ENCODE measurements around the gene SP6. TPM values are rescaled to one million over a fixed set of nuclear protein-coding genes. Genes with fewer than 3 reads are reported as not detected.

Gene SP6
- total RNA-seq, 1 donor from 2014 or later, result 0.05 TPM

DNA sequence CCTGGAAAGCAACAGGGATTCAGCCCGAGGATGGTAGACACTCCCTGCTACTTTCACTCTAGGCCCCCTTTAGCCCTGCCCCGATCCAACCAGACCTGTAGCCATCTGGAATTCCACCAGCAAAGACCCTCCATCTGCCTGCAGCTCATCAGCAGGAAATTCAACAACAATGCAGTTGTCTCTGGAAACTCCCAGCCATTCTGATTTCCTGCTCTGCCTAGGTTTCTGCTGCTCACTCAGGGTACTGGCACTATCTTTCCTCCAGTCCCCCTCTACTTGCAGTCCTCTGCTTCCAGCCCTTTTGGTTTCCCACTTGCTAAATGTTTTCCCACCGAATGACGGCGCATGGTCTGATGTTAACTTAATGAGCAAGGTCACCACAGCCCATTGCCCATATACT, 2.7 kb upstream of the SP6 start:
- H3K27ac Mint-ChIP-seq, result no peak overlapping the region
- no peaks in the 10 kb centered on the region for H3K36me3 Mint-ChIP-seq (ENCODE audit: low read depth)
- DNase-seq, result no peak
- H3K4me3 Mint-ChIP-seq, result no peak overlapping the region
- H3K9me3 Mint-ChIP-seq, result no peaks in the 10 kb centered on the region
- intact Hi-C loops (cut with micrococcal nuclease), result no loop called here
- H3K4me1 Mint-ChIP-seq, result peaks cover 24% of the 10 kb centered on the region
- peaks cover 86% of the 10 kb centered on the region for H3K27me3 Mint-ChIP-seq

DNA sequence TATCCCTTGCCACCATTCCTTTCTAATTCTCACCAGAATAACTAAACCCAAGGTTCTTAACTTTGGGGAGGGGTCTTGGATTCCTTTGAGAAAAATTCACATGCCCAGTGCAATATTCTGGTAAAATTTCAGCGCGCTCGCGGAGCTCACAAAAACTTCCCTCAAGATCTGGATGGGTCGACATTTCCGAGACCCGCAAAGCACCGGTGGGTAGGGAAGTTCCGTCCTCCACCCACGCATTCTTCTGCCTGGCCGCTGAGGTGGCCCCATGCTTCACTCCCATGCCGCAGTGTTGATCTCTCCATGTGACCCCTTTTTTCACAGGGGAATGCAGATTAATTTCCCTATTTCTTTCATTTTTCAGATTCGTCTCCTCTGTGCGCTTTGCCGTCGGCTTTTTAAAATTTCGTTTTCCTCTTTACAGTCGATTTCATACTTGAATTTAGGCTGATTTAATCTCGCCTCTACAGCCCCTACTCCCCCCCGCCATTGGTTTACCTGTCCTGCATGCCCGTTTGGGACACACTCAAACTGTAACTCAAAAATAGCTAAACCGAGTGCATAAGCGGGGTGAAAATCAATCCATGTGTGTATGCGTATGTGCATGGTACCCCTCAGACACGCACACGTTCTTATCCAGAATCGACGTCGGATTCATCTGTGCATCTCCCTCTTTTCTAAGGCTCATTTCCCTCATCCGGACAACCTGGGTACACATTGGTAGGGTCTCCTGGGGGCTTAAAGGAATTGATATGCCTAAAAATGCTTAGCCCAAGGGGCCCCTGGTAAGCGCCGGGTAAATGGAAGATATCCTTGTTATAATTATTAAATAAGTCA, 1.4 kb upstream of the SP6 start:
- peaks cover 83% of the 10 kb centered on the region for H3K27me3 Mint-ChIP-seq
- no peak overlapping the region for H3K27ac Mint-ChIP-seq
- H3K4me1 Mint-ChIP-seq, result peaks cover 24% of the 10 kb centered on the region
- peak overlapping the region; percentile 64 for H3K4me3 Mint-ChIP-seq
- no peak for DNase-seq
- H3K9me3 Mint-ChIP-seq, result no peaks in the 10 kb centered on the region
- intact Hi-C loops (cut with micrococcal nuclease), result no loop called here
- no peaks in the 10 kb centered on the region for H3K36me3 Mint-ChIP-seq (ENCODE audit: low read depth)

DNA sequence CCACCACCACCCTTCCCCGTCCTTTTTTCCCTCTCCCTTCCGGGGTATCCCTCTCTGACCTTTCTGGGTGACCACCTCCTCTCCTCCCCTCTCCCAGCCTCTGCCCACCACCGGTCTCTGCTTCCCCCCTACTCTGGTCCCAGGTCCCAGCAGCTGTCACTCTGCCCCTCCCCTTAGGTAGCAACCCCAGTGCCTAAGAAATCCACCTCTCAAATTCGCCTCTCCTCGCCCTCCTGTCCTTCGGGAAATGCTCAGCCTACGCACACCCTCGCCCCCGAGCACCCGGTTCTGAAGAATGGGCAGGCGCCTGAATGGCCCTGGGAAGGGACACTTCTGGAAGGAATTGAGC, 775 bp upstream of the SP6 start:
- H3K36me3 Mint-ChIP-seq (ENCODE audit: low read depth), result no peaks in the 10 kb centered on the region
- peak overlapping the region; percentile 64 for H3K4me3 Mint-ChIP-seq
- intact Hi-C loops (cut with micrococcal nuclease), result no loop called here
- no peak overlapping the region for H3K27ac Mint-ChIP-seq
- H3K4me1 Mint-ChIP-seq, result peaks cover 27% of the 10 kb centered on the region
- no peaks in the 10 kb centered on the region for H3K9me3 Mint-ChIP-seq
- peaks cover 85% of the 10 kb centered on the region for H3K27me3 Mint-ChIP-seq
- DNase-seq, result no peak

DNA sequence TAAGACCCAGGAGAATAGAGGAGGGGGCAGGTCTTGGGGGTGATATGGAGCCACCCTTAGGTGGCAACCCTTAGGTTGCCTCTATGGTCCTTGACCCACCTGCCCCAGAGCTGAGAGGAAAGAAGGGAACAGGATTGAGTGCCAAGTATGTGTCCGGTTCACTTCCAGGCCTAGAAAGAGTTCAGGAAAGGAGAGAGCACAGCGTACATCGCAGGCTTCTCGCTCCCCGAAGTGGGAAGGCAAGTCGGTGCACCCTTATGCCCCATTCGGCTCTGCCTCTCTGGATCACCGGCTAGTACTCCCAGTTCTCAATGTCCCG, 631 bp downstream of the SP6 start:
- DNase-seq, result no peak
- intact Hi-C loops (cut with micrococcal nuclease), result no loop called here
- H3K36me3 Mint-ChIP-seq (ENCODE audit: low read depth), result no peaks in the 10 kb centered on the region

DNA sequence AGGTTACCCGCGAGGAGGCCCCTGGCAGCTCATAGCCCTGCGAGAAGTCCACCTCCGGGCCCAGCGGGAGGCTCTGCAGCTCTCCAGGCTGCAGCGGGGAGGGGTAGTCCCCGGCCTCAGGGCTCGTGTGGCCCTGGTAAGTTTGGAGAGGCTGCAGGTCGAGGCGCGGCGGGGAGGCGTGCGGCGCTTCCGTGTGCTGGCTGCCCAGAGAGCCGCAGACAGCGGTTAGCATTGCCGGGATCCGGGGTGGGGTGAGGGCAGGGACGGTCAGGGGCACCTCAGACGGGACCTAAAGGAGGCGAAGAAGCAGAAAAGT, 2.8 kb downstream of the SP6 start:
- Mint-ChIP-seq H3K4me1 (peaks cover 20% of the 10 kb centered on the region), H3K4me3 (no peak overlapping the region), H3K36me3 (ENCODE audit: low read depth) (no peaks in the 10 kb centered on the region), H3K27me3 (peaks cover 75% of the 10 kb centered on the region), H3K27ac (no peak overlapping the region), H3K9me3 (no peaks in the 10 kb centered on the region)
- intact Hi-C loops (cut with micrococcal nuclease), result no loop called here
- DNase-seq, result no peak

More for the DNA sequence above, 631 bp downstream of the SP6 start:
- Mint-ChIP-seq H3K9me3 (no peaks in the 10 kb centered on the region), H3K4me3 (peak overlapping the region; percentile 55), H3K27ac (no peak overlapping the region), H3K4me1 (peaks cover 27% of the 10 kb centered on the region), H3K27me3 (peaks cover 84% of the 10 kb centered on the region)

DNA sequence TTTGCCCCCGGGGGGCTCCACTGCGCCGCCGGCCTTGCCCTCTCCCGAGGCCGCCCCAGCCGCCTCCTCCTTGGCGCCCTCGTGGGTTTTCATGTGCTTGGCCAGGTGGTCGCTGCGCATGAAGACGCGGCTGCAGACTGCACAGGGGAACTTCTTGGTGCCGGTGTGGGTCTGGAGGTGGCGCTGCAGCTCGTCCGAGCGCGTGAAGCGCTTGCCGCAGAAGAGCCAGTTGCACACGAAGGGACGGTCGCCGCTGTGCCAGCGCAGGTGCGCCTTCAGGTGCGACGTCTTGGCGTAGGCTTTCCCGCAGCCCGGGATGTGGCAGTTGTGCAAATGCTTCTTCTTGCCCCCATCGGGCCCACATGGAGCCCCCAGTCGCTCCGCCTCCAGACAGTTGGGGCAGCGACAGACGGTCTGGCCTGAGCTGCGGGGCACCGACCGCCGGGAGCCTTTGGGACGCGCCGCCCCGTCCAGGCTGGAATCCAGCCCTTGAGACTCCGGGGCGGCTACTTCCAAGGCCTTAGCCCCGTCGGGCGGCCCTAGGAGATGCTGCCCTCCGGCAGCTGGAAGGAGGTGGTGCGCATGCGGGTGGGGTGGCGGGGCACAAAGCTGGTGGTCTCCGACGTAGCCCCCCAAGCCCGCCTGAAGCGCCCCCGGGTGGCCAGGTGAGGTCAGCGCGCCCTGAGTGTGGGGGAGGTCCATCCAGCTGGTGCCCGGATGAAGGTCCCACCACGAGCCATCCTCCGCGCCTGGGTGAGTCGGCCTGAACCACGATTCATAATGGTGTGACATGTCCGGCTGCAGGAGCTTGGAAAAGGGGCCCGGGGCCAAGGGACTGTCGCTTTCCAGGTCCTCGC, 3.4 kb downstream of the SP6 start:
- intact Hi-C loops (cut with micrococcal nuclease), result no loop called here
- no peak overlapping the region for H3K27ac Mint-ChIP-seq
- no peak overlapping the region for H3K4me3 Mint-ChIP-seq
- H3K9me3 Mint-ChIP-seq, result no peaks in the 10 kb centered on the region
- no peaks in the 10 kb centered on the region for H3K36me3 Mint-ChIP-seq (ENCODE audit: low read depth)
- H3K4me1 Mint-ChIP-seq, result peaks cover 22% of the 10 kb centered on the region
- H3K27me3 Mint-ChIP-seq, result peaks cover 69% of the 10 kb centered on the region
- DNase-seq, result peak; percentile 75

DNA sequence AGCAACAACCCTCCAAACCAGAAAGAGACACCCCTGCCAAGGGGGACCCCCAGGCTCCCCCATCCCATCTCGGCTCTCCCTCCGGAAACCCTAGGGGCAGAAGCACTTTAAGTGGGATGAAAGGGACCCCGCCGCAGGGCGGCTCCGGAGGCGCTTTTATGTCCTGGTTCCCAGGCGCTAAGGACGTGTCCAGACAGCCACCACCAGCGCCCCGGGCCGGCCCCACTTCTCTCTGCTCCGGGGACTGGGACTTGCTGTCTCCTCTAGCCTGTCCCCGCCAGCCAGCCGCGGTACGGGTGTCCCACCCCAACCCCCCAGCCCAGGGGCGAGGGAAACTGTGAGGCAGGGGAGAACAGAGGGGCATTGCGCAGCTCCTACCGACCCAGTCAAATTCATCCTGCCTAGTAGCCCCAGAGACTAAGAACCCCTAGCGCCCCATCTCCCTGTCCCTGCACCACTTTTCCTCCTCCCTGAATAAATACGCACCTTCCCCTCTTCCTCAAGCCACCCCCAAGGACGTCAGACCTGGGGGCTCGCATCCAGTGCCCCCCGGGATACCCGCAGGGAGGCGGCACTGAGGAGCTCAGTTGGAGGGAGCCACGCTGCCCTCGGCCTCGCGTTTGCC, 4.1 kb downstream of the SP6 start:
- no peak overlapping the region for H3K4me3 Mint-ChIP-seq
- DNase-seq, result no peak
- peaks cover 62% of the 10 kb centered on the region for H3K27me3 Mint-ChIP-seq
- intact Hi-C loops (cut with micrococcal nuclease), result no loop called here
- H3K27ac Mint-ChIP-seq, result no peak overlapping the region
- no peaks in the 10 kb centered on the region for H3K36me3 Mint-ChIP-seq (ENCODE audit: low read depth)
- peaks cover 22% of the 10 kb centered on the region for H3K4me1 Mint-ChIP-seq
- H3K9me3 Mint-ChIP-seq, result no peaks in the 10 kb centered on the region

DNA sequence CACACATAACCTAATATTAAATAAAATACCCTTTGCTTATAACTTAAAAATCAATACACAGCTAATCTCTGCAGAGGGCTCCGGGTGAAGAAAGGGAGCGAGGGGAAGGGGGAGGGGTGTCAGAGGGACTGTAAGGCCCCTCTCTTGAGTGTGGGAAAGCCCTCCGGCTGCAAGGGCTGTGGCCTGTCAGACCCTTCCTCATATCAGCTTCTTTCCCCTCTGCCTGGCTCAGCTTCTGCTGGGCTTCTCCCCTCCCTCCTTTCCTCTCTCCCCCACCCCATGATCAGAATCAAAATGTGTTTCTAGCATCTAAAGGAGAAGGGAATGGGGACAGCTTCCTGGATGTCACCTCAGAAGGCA, 5.3 kb downstream of the SP6 start:
- Mint-ChIP-seq H3K9me3 (no peaks in the 10 kb centered on the region), H3K36me3 (ENCODE audit: low read depth) (peaks cover 2% of the 10 kb centered on the region), H3K27ac (no peak overlapping the region), H3K27me3 (peaks cover 57% of the 10 kb centered on the region), H3K4me1 (peaks cover 26% of the 10 kb centered on the region), H3K4me3 (no peak overlapping the region)
- no peak for DNase-seq
- intact Hi-C loops (cut with micrococcal nuclease), result no loop called here

DNA sequence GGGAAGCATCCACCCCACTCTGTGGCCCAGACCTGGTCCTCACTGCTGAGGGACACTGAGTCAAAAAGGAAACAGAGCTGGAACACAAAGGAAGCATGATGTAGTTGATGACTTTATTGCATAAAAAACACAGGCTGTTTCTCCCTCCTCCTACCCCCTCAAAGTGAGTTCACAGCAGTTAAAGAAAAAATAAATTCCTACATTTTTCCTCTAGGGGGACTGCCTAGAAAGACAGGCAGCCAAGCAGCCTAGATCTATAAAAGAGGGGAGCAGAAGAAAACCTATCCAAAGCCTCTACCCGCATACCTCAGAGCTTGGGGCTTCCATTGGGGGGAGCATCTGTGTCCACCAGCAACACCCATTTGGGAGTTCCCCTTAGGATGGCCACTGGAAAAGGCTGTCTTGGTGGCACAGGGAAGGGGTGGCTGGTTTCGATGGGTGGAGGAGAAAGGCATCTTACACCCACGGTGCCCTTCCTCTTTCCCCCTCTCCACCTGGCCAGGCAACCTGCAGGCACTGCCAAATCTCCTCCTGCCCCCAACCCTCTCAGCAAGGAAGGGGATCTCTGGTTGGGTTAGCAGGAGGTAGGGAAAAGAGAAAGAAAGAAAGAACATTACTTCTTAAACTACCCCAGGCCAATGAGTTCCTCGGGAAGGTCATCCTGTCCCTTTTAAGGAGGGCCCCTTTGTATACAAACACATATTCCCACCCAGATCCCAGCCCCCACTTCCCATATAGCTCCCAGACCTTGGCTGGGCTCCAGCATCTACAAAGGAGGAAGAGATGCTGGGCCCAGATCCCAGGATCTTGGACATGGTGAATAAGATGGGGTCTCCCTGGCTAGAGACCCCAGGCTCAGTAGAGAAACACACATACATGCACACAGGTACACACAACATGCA, 5.9 kb downstream of the SP6 start:
- H3K9me3 Mint-ChIP-seq, result no peaks in the 10 kb centered on the region
- intact Hi-C loops (cut with micrococcal nuclease), result loop anchor here (5.0 kb wide), 1 partner anchor 167 kb away; no protein-coding TSS in a partner anchor
- peaks cover 28% of the 10 kb centered on the region for H3K4me1 Mint-ChIP-seq
- peak; percentile 57 for DNase-seq
- H3K36me3 Mint-ChIP-seq (ENCODE audit: low read depth), result peaks cover 2% of the 10 kb centered on the region
- no peak overlapping the region for H3K4me3 Mint-ChIP-seq
- no peak overlapping the region for H3K27ac Mint-ChIP-seq
- H3K27me3 Mint-ChIP-seq, result peaks cover 51% of the 10 kb centered on the region

DNA sequence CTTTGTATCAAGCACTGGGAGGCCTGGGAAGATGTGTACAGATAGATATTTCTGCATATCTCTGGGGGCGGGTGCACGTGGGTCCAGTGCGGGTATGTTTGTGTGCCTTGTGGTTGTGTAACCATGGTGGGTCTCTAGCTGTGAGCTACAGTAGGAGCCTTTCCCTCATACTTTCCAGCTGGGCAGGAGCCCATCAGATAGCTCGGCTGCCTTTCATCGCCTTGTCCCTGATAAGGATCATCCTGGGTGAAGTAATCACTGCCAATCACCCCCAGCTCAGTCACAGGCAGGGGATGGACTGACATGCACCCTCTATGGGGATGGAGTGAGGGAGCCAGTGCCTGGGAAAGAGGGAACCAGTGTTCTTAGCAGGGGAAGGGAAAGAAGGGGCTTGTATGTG, 6.7 kb downstream of the SP6 start:
- Mint-ChIP-seq H3K27me3 (peaks cover 42% of the 10 kb centered on the region), H3K36me3 (ENCODE audit: low read depth) (peaks cover 2% of the 10 kb centered on the region), H3K9me3 (no peaks in the 10 kb centered on the region), H3K4me3 (no peak overlapping the region), H3K4me1 (peaks cover 31% of the 10 kb centered on the region), H3K27ac (no peak overlapping the region)
- DNase-seq, result no peak
- intact Hi-C loops (cut with micrococcal nuclease), result loop anchor here (5.0 kb wide), 1 partner anchor 168 kb away; no protein-coding TSS in a partner anchor

DNA sequence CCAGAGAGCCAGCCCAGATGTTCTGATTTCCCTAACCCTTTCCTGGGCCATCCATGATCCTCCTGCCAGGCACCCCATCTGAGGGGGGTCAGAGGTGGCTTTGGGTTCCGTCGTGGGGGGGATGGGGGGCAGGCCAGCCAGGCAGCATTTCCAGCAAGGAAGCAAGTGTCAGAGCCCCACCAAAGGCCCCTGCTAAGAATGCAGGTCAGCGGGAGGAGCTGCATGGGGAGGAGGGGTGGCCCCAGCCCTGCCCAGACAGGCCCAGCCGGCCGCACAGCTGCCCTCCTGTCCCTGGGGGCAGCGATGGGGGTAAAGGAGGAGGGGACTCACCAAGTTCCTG, 7.6 kb downstream of the SP6 start:
- peaks cover 5% of the 10 kb centered on the region for H3K36me3 Mint-ChIP-seq (ENCODE audit: low read depth)
- H3K9me3 Mint-ChIP-seq, result no peaks in the 10 kb centered on the region
- intact Hi-C loops (cut with micrococcal nuclease), result loop anchor here (5.0 kb wide), 1 partner anchor 169 kb away; no protein-coding TSS in a partner anchor
- DNase-seq, result no peak
- H3K27me3 Mint-ChIP-seq, result peaks cover 34% of the 10 kb centered on the region
- no peak overlapping the region for H3K27ac Mint-ChIP-seq
- no peak overlapping the region for H3K4me3 Mint-ChIP-seq
- peaks cover 31% of the 10 kb centered on the region for H3K4me1 Mint-ChIP-seq

DNA sequence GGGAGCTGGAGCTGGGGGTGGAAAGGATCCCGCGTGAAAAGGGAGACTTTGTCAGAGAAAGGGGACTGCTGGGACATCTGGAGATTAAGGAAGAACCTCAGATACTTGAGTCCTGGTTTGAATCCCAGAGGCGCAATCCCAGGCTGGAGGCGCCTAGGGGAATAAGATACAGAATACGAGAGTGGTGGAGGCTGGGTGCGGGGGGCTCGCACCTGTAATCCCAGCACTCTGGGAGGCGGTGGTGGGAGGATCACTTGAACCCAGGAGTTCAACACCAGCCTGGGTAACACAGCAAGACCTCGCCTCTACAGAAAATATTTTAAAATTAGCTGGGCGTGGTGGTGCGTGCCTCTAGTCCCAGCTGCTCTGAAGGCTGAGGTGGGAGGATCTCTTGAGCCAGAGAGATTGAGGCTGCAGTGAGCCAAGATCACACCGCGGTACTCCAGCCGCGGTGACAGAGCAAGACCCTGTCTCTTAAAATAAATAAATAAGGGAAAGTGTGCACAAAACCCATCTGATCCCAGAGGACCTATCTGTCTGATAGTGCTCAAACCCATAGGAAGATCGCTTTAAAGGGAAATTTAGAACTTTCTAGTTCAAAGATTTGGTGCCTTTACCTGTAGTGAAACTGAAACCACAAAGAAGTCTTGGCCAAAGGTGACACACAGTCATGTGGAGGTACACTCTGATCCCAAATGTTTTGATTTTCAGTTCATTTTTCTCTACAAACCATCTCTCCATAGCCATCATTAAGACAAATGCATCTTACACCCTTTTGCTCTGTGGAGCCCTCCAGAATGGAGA, 9.3 kb downstream of the SP6 start:
- no peak for DNase-seq
- Mint-ChIP-seq H3K36me3 (ENCODE audit: low read depth) (peaks cover 7% of the 10 kb centered on the region), H3K4me3 (peak overlapping the region; percentile 100), H3K9me3 (no peaks in the 10 kb centered on the region), H3K27me3 (peaks cover 25% of the 10 kb centered on the region), H3K27ac (peak overlapping the region; percentile 98), H3K4me1 (peaks cover 28% of the 10 kb centered on the region)
- intact Hi-C loops (cut with micrococcal nuclease), result loop anchor here (1.0 to 5.0 kb wide), 3 partner anchors 49 to 171 kb away; partner anchors contain the start of gene CDK5RAP3
